ENCODE results near the gene CDC42BPG. TPM values are rescaled to one million over a fixed set of nuclear protein-coding genes. Genes with fewer than 3 reads are reported as not detected.

The CDC42BPG gene
- total RNA-seq, 1 experiment from 2014 or later, result 30.1 TPM

DNA sequence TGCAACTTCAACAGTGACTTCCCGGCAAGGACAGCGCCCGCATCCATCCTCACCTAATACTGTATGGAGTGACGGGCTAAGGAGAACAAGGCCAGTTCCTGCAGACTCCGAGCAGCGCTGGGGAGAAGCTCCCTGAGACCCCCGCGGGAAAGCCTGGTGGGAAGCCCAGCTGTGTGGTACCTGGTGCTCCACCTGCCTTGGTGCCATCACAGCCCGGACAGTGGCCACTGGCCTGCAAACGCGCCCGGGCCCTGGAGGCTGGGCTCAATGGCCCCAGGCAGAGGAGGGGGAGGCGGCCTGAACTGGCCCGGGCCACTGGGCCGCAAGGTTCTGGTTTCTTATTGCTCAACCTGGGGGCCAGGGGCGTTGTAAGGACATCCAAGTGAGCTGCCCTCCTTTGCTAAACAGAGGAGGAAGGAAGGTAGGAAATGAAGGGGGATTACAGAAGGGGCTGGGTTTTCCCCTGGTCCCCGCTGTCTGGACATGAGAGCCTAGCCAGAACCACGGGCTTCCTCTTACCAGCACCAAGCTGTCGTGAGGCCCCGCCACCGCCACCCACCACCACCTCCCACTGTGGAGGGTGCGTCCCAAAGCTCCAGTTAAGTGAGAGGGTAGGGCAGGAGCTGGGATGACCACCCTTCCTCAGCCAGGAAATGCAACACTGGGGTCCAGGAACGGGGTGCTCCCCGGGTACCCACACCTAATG, 8.5 kb upstream of the CDC42BPG start:
- BruUV-seq (replicated peaks), result no TSS peak
- no peak for DNase-seq (ENCODE audit: low read depth, low spot score)
- Histone ChIP-seq H3K79me2 (ENCODE audit: insufficient read depth, low read length) (peaks cover 28% of the 10 kb centered on the region), H3K27ac (ENCODE audit: low read depth, low read length) (peak overlapping the region; percentile 99), H3K4me3 (replicated peaks in 1 of 2; ENCODE audit: low read depth in 1 of 2, low read length in 2 of 2) (no peak overlapping the region), H3K4me2 (ENCODE audit: low read length) (peak overlapping the region; percentile 82; the same call in 1 of the 2 replicates), H3K27me3 (ENCODE audit: insufficient read depth, low read length) (no peaks in the 10 kb centered on the region), H3K9me3 (ENCODE audit: control insufficient read depth in 1 of 2, insufficient read depth in 1 of 2, low read depth in 1 of 2, low read length in 2 of 2) (no peaks in the 10 kb centered on the region), H3K36me3 (ENCODE audit: control insufficient read depth in 1 of 2, insufficient read depth in 2 of 2, low read length in 2 of 2) (peaks cover 0 to 28% of the 10 kb centered on the region in 2 experiments; a peak in 2 of 4 replicates), H2AFZ (ENCODE audit: low read depth, low read length, poor library complexity, severe bottlenecking) (no peak overlapping the region), H4K20me1 (ENCODE audit: insufficient read depth) (no peaks in the 10 kb centered on the region), H3K4me1 (ENCODE audit: control insufficient read depth in 1 of 2, insufficient read depth in 2 of 2, low read length in 2 of 2) (peaks cover 89 to 100% of the 10 kb centered on the region in 2 experiments), H3K9ac (ENCODE audit: low read length) (peak overlapping the region; percentile 65), H3K9me2 (ENCODE audit: insufficient read depth) (no peaks in the 10 kb centered on the region)
- no peak for ATAC-seq
- ChIA-PET CTCF (interaction anchor here (0.9 kb wide), 1 partner anchor 8 kb away, joined by 6 read pairs; the partner anchor contains the start of gene CDC42BPG), RAD21 (ENCODE audit: low non-redundant PET in 1 of 2, low total read pairs in 2 of 2, uncharacterized antibody in 2 of 2, unreplicated experiment in 2 of 2) (no interaction called here), POLR2A (interaction anchor here (9.0 kb wide), 1 partner anchor 25 kb away, joined by 56 read pairs; the partner anchor contains the start of gene EHD1)
- TF ChIP-seq SIN3A (IDR thresholded peaks at IDR 0.05; ENCODE audit: low read depth), result no peak
- TF ChIP-seq, protein P1, sequence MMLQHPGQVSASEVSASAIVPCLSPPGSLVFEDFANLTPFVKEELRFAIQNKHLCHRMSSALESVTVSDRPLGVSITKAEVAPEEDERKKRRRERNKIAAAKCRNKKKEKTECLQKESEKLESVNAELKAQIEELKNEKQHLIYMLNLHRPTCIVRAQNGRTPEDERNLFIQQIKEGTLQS (IDR thresholded peaks at IDR 0.05), result no peak
- TF ChIP-seq RAD21 (IDR thresholded peaks at IDR 0.05; ENCODE audit: low read depth), result no peak
- TF ChIP-seq, protein P2, sequence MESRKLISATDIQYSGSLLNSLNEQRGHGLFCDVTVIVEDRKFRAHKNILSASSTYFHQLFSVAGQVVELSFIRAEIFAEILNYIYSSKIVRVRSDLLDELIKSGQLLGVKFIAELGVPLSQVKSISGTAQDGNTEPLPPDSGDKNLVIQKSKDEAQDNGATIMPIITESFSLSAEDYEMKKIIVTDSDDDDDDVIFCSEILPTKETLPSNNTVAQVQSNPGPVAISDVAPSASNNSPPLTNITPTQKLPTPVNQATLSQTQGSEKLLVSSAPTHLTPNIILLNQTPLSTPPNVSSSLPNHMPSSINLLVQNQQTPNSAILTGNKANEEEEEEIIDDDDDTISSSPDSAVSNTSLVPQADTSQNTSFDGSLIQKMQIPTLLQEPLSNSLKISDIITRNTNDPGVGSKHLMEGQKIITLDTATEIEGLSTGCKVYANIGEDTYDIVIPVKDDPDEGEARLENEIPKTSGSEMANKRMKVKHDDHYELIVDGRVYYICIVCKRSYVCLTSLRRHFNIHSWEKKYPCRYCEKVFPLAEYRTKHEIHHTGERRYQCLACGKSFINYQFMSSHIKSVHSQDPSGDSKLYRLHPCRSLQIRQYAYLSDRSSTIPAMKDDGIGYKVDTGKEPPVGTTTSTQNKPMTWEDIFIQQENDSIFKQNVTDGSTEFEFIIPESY (IDR thresholded peaks at IDR 0.05; ENCODE audit: extremely low read depth, insufficient replicate concordance, low read length), result no peak
- no peak for TF ChIP-seq CEBPB (IDR thresholded peaks at IDR 0.05; ENCODE audit: low read depth)
- TF ChIP-seq POLR2A (IDR thresholded peaks at IDR 0.05; ENCODE audit: borderline replicate concordance, extremely low read depth, insufficient read depth, insufficient read length), result no peak
- no peak for TF ChIP-seq CBX3 (IDR thresholded peaks at IDR 0.05; ENCODE audit: low read depth)
- TF ChIP-seq ZFX (IDR thresholded peaks at IDR 0.05), result no peak
- no peak for TF ChIP-seq EZH2 (IDR thresholded peaks at IDR 0.05)
- TF ChIP-seq JUND (IDR thresholded peaks at IDR 0.05), result no peak
- TF ChIP-seq, protein P3, sequence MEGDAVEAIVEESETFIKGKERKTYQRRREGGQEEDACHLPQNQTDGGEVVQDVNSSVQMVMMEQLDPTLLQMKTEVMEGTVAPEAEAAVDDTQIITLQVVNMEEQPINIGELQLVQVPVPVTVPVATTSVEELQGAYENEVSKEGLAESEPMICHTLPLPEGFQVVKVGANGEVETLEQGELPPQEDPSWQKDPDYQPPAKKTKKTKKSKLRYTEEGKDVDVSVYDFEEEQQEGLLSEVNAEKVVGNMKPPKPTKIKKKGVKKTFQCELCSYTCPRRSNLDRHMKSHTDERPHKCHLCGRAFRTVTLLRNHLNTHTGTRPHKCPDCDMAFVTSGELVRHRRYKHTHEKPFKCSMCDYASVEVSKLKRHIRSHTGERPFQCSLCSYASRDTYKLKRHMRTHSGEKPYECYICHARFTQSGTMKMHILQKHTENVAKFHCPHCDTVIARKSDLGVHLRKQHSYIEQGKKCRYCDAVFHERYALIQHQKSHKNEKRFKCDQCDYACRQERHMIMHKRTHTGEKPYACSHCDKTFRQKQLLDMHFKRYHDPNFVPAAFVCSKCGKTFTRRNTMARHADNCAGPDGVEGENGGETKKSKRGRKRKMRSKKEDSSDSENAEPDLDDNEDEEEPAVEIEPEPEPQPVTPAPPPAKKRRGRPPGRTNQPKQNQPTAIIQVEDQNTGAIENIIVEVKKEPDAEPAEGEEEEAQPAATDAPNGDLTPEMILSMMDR (IDR thresholded peaks at IDR 0.05 in 2 of 3, conservative IDR thresholded peaks at IDR 0.05 in 1 of 3; ENCODE audit: borderline replicate concordance in 1 of 3, insufficient read depth in 1 of 3, low read depth in 2 of 3, low read length in 2 of 3), result no peak
- no peak for TF ChIP-seq TCF7L2 (IDR thresholded peaks at IDR 0.05; ENCODE audit: borderline replicate concordance, extremely low read depth, insufficient read depth, insufficient read length)
- TF ChIP-seq SRF (IDR thresholded peaks at IDR 0.05; ENCODE audit: low read depth), result no peak
- no peak for TF ChIP-seq SP1 (IDR thresholded peaks at IDR 0.05; ENCODE audit: low read depth)
- intact Hi-C loops (cut with micrococcal nuclease), result no loop called here
